CD14-positive monocyte (primary cell): ENCODE results near the gene MACF1. TPM values are rescaled to one million over a fixed set of nuclear protein-coding genes. Genes with fewer than 3 reads are reported as not detected.

Source experiments
- DNase-seq, 3 donors: peaks; one replicate each; pipeline ENCODE4 v3.0.0-alpha.2; 2011 to 2022
- H2AFZ ChIP-seq: 2 replicates; pipeline ENCODE4 v1.6.0; 2012; ENCODE audit warnings: mild to moderate bottlenecking, low read depth, low read length, inconsistent platforms; ENCODE audit not compliant: insufficient read depth, poor library complexity, severe bottlenecking
- H3K27ac ChIP-seq, 2 donors: 1 replicate in 1 of 2; 2 replicates in 1 of 2; pipeline ENCODE4 v1.5.1; 2012 to 2013; ENCODE audit warnings: low read length in 2 of 2, control low read depth in 1 of 2, inconsistent platforms in 1 of 2, low read depth in 1 of 2, mild to moderate bottlenecking in 1 of 2
- H3K27me3 ChIP-seq, 2 donors: one replicate each; pipeline versions ENCODE4 v1.6.0 to v1.6.1; 2011 to 2013; ENCODE audit warnings: low read length in 2 of 2; ENCODE audit not compliant: control insufficient read depth in 2 of 2, insufficient read depth in 2 of 2
- H3K36me3 ChIP-seq, 2 donors: replicated peaks in 1 of 2; 1 replicate in 1 of 2; 2 replicates in 1 of 2; pipeline versions ENCODE4 v1.5.1 to v1.6.1; 2012 to 2013; ENCODE audit warnings: low read length in 2 of 2, control low read depth in 1 of 2, inconsistent platforms in 1 of 2, mild to moderate bottlenecking in 1 of 2; ENCODE audit not compliant: insufficient read depth in 2 of 2, control insufficient read depth in 1 of 2
- H3K4me1 ChIP-seq, 2 donors: 1 replicate in 1 of 2; 2 replicates in 1 of 2; pipeline versions ENCODE4 v1.5.1 to v1.6.1; 2012 to 2013; ENCODE audit warnings: low read length in 2 of 2, control low read depth in 1 of 2, inconsistent platforms in 1 of 2, mild to moderate bottlenecking in 1 of 2, moderate library complexity in 1 of 2; ENCODE audit not compliant: insufficient read depth in 2 of 2, control insufficient read depth in 1 of 2
- H3K4me2 ChIP-seq: replicated peaks from 2 replicates; pipeline ENCODE3; 2012; ENCODE audit warnings: low read length, moderate library complexity, mild to moderate bottlenecking; ENCODE audit not compliant: poor library complexity, severe bottlenecking; ENCODE audit errors: extremely low read depth
- H3K4me3 ChIP-seq, 3 experiments: fragments of 200-600 bp in 1 of 3; sonication (generic) in 1 of 3; replicated peaks in 1 of 3; 1 replicate in 2 of 3; 2 replicates in 1 of 3; pipeline ENCODE4 v1.5.1; 2011 to 2013; ENCODE audit warnings: low read length in 3 of 3, mild to moderate bottlenecking in 3 of 3, control low read depth in 2 of 3, low read depth in 2 of 3, inconsistent platforms in 1 of 3, moderate library complexity in 1 of 3
- H3K79me2 ChIP-seq: 2 replicates; pipeline ENCODE4 v1.6.0; 2012; ENCODE audit warnings: mild to moderate bottlenecking, control low read depth, inconsistent platforms, low read length, moderate library complexity; ENCODE audit not compliant: insufficient read depth
- H3K9ac ChIP-seq: 2 replicates; pipeline ENCODE4 v1.6.0; 2017; ENCODE audit warnings: low read length, mild to moderate bottlenecking; ENCODE audit not compliant: insufficient read depth, poor library complexity, severe bottlenecking
- H3K9me3 ChIP-seq, 2 donors: replicated peaks in 1 of 2; 1 replicate in 1 of 2; 2 replicates in 1 of 2; pipeline versions ENCODE4 v1.5.1 to v1.6.1; 2012 to 2013; ENCODE audit warnings: low read length in 2 of 2, control low read depth in 1 of 2; ENCODE audit not compliant: control insufficient read depth in 1 of 2, insufficient read depth in 1 of 2
- H4K20me1 ChIP-seq: 2 replicates; pipeline ENCODE4 v1.6.0; 2012; ENCODE audit warnings: mild to moderate bottlenecking, low read length, control low read depth, moderate library complexity; ENCODE audit not compliant: insufficient read depth
- H3K27ac Mint-ChIP-seq, 7 donors: one replicate each; pipeline ENCODE4 v1.8.0; 2020; ENCODE audit warnings: mild to moderate bottlenecking in 7 of 7, mixed read lengths in 7 of 7, moderate library complexity in 6 of 7, inconsistent platforms in 2 of 7
- H3K27me3 Mint-ChIP-seq, 3 donors: one replicate each; pipeline ENCODE4 v1.8.0; 2021 to 2022; ENCODE audit warnings: low read depth in 3 of 3, mild to moderate bottlenecking in 3 of 3, mixed read lengths in 3 of 3, moderate library complexity in 3 of 3, inconsistent platforms in 1 of 3
- H3K36me3 Mint-ChIP-seq, 2 donors: one replicate each; pipeline ENCODE4 v1.8.0; 2020; ENCODE audit warnings: mixed read lengths in 2 of 2, inconsistent platforms in 1 of 2, mild to moderate bottlenecking in 1 of 2
- H3K4me1 Mint-ChIP-seq: one replicate; pipeline ENCODE4 v1.8.0; 2020; ENCODE audit warnings: mild to moderate bottlenecking, mixed read lengths
- H3K4me3 Mint-ChIP-seq, 2 donors: one replicate each; pipeline ENCODE4 v1.8.0; 2020; ENCODE audit warnings: mild to moderate bottlenecking in 2 of 2, mixed read lengths in 2 of 2, moderate library complexity in 1 of 2
- H3K9me3 Mint-ChIP-seq, 7 donors: one replicate each; pipeline ENCODE4 v1.8.0; 2020 to 2022; ENCODE audit warnings: mixed read lengths in 7 of 7, mild to moderate bottlenecking in 6 of 7, moderate library complexity in 6 of 7, inconsistent platforms in 2 of 7
- CTCF ChIP-seq: fragments of 200-600 bp; IDR thresholded peaks from one replicate; pipeline ENCODE4 v1.8.0; 2022; ENCODE audit warnings: antibody characterized with exemption, mild to moderate bottlenecking
- WGBS: methylation state at CpG from one replicate; pipeline ENCODE4 v1.1.5; 2013; ENCODE audit warnings: missing lambda C conversion rate; ENCODE audit not compliant: insufficient coverage; 5-methylcytosine and 5-hydroxymethylcytosine counted together
- intact Hi-C, 2 donors: fragments of 100-400 bp; cut with micrococcal nuclease; formaldehyde crosslinking; loops; one replicate each; pipeline versions ENCODE4 v1.15.0 to v1.15.1; 2023
- polyA plus RNA-seq, 3 donors: library from polyadenylated mRNA; depleted of rRNA in 1 of 3; unstranded in 2 of 3; stranded (reverse) in 1 of 3; fragments of 300-500 nt in 2 of 3; fragments of >200 nt in 1 of 3; fragmentation: Illumina TruSeq in 2 of 3; gene quantifications; 1 replicate in 2 of 3; 2 replicates in 1 of 3; pipeline ENCODE4 v1.2.3, GENCODE V29; 2012 to 2021

Gene MACF1
- polyA plus RNA-seq, 3 donors: 3.4 to 36.8 (median 4.5) TPM

GRCh38 chr1:39376656-39377055 is 172.2 kb downstream of the MACF1 start:
- H3K4me3 Mint-ChIP-seq: no peak overlapping the region
- H4K20me1 ChIP-seq: no peaks in the 10 kb centered on the region
- H3K4me1 Mint-ChIP-seq: no peaks in the 10 kb centered on the region
- H3K9ac ChIP-seq: no peak overlapping the region
- no peaks in the 10 kb centered on the region for H3K27me3 ChIP-seq
- H3K27me3 Mint-ChIP-seq: peaks cover 0 to 2% (median 0%) of the 10 kb centered on the region in 3 donors
- 86% methylated on average over 2 of the region's 7 CpGs for WGBS
- H3K4me3 ChIP-seq: no peak overlapping the region
- TF ChIP-seq CTCF: no peak
- no peaks in the 10 kb centered on the region for H3K79me2 ChIP-seq
- H3K4me1 ChIP-seq: no peaks in the 10 kb centered on the region
- H3K9me3 ChIP-seq: no peaks in the 10 kb centered on the region
- no peak overlapping the region for H3K4me2 ChIP-seq
- H3K36me3 ChIP-seq: peaks cover 59 to 94% of the 10 kb centered on the region in 2 donors
- intact Hi-C loops: no loop called here
- no peak for DNase-seq
- peak overlapping the region in 1 of 7 donors; percentile 55 for H3K27ac Mint-ChIP-seq
- no peak overlapping the region for H3K27ac ChIP-seq
- no peak overlapping the region for H2AFZ ChIP-seq
- no peaks in the 10 kb centered on the region for H3K9me3 Mint-ChIP-seq
- peaks cover 55 to 78% of the 10 kb centered on the region in 2 donors for H3K36me3 Mint-ChIP-seq

- H3K4me1 Mint-ChIP-seq: no peaks in the 10 kb centered on the region
- H3K27ac Mint-ChIP-seq: no peak overlapping the region
- peaks cover 0 to 2% (median 0%) of the 10 kb centered on the region in 3 donors for H3K27me3 Mint-ChIP-seq
- H3K4me3 ChIP-seq: no peak overlapping the region
- H3K9ac ChIP-seq: no peak overlapping the region
- no peaks in the 10 kb centered on the region for H3K27me3 ChIP-seq
- H3K36me3 Mint-ChIP-seq: peaks cover 56 to 76% of the 10 kb centered on the region in 2 donors
- H2AFZ ChIP-seq: no peak overlapping the region
- H3K9me3 ChIP-seq: no peaks in the 10 kb centered on the region
- no CpG with 5 or more reads among the region's 2 CpGs for WGBS
- DNase-seq: no peak
- H3K9me3 Mint-ChIP-seq: no peaks in the 10 kb centered on the region
- H3K4me3 Mint-ChIP-seq: no peak overlapping the region
- H4K20me1 ChIP-seq: no peaks in the 10 kb centered on the region
- H3K27ac ChIP-seq: no peak overlapping the region
- peaks cover 57 to 92% of the 10 kb centered on the region in 2 donors for H3K36me3 ChIP-seq
- H3K4me2 ChIP-seq: no peak overlapping the region
- H3K4me1 ChIP-seq: no peaks in the 10 kb centered on the region
- no peak for TF ChIP-seq CTCF
- intact Hi-C loops: no loop called here
- H3K79me2 ChIP-seq: no peaks in the 10 kb centered on the region
These were observed 173.9 kb downstream of the MACF1 start for GRCh38 chr1:39378377-39378776.
